ENCODE measurements around the gene SELENOV.

DNA sequence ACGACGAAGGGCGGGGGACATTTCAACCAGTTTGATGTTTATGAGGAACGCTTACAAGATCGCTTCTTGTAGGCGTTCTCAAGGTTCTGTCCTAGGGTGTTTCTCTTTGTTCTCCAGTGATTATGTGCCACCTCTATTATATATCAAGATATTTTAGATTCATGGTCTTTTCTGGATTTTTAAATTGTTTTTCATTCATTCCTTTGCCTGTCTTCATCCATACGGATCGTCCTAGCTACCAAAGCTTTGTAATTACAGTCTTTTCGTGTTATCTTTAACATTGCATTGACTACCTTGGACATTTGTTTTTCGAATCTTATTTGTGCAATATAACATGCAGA lies 25.4 kb downstream of the SELENOV start:
- TF ChIP-seq, protein P1, sequence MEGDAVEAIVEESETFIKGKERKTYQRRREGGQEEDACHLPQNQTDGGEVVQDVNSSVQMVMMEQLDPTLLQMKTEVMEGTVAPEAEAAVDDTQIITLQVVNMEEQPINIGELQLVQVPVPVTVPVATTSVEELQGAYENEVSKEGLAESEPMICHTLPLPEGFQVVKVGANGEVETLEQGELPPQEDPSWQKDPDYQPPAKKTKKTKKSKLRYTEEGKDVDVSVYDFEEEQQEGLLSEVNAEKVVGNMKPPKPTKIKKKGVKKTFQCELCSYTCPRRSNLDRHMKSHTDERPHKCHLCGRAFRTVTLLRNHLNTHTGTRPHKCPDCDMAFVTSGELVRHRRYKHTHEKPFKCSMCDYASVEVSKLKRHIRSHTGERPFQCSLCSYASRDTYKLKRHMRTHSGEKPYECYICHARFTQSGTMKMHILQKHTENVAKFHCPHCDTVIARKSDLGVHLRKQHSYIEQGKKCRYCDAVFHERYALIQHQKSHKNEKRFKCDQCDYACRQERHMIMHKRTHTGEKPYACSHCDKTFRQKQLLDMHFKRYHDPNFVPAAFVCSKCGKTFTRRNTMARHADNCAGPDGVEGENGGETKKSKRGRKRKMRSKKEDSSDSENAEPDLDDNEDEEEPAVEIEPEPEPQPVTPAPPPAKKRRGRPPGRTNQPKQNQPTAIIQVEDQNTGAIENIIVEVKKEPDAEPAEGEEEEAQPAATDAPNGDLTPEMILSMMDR (IDR thresholded peaks at IDR 0.05) = no peak
- TF ChIP-seq POLR2A (IDR thresholded peaks at IDR 0.05) = no peak

Data from thyroid gland (tissue), 4 donors.